ENCODE measurements around the gene MYOM3. TPM values are rescaled to one million over a fixed set of nuclear protein-coding genes. Genes with fewer than 3 reads are reported as not detected.

The MYOM3 gene
- total and polyA plus RNA-seq, 2 of the 4 experiments (the other 2 are of a cell fraction), result 0.03 TPM; not detected in 1

- Histone ChIP-seq H2BK120ac (ENCODE audit: low read depth, low read length) (no peak overlapping the region), H3K23ac (ENCODE audit: low read depth, low read length) (no peak overlapping the region), H2AK9ac (replicated peaks; ENCODE audit: low read depth, low read length, poor library complexity) (no peak overlapping the region), H3K27me3 (ENCODE audit: control insufficient read depth, insufficient read depth, low read length) (peaks cover 40% of the 10 kb centered on the region), H2AFZ (replicated peaks; ENCODE audit: low read length, poor library complexity) (no peak overlapping the region), H3K56ac (ENCODE audit: extremely low read depth, insufficient read depth, low read length) (no peak overlapping the region), H2BK5ac (ENCODE audit: low read depth, low read length, poor library complexity, severe bottlenecking) (no peak overlapping the region), H3K9me3 (ENCODE audit: control insufficient read depth, insufficient read depth, low read length) (peaks cover 2% of the 10 kb centered on the region; the same call in 1 of the 2 replicates), H3K4me2 (ENCODE audit: low read depth, low read length) (no peak overlapping the region), H3K18ac (ENCODE audit: low read depth, low read length) (no peak overlapping the region), H3K9me1 (ENCODE audit: insufficient read depth, low read length) (no peaks in the 10 kb centered on the region), H3K4me3 (ENCODE audit: insufficient read depth, low read depth, low read length) (no peak overlapping the region), H2AK5ac (ENCODE audit: low read depth, low read length) (no peak overlapping the region), H3K4me1 (ENCODE audit: control insufficient read depth, insufficient read depth, low read length) (no peaks in the 10 kb centered on the region), H4K5ac (ENCODE audit: low read depth, low read length) (no peak overlapping the region), H4K8ac (ENCODE audit: low read depth in 2 of 2, low read length in 2 of 2) (no peak overlapping the region), H3K27ac (ENCODE audit: insufficient read depth, low read length) (no peak overlapping the region), H4K91ac (ENCODE audit: insufficient read depth, low read depth, low read length) (no peak overlapping the region), H2BK20ac (ENCODE audit: low read depth, low read length) (no peak overlapping the region), H3K14ac (replicated peaks; ENCODE audit: low read depth, low read length) (no peak overlapping the region), H2BK15ac (ENCODE audit: low read depth, low read length) (no peak overlapping the region), H3K79me1 (ENCODE audit: low read depth in 1 of 2, low read length in 2 of 2) (no peaks in the 10 kb centered on the region), H4K20me1 (ENCODE audit: insufficient read depth, low read length) (no peaks in the 10 kb centered on the region), H3K4ac (ENCODE audit: low read depth, low read length) (no peak overlapping the region), H3K9ac (ENCODE audit: low read depth, low read length) (no peak overlapping the region), H3K36me3 (ENCODE audit: control insufficient read depth, insufficient read depth, low read length) (no peaks in the 10 kb centered on the region)
- 58% methylated on average over 10 of the region's 15 CpGs; no CpG with 5 or more reads in 1 of the 2 experiments for WGBS, 2 experiments (ENCODE audit: extremely low coverage in 2 of 2, insufficient read length in 1 of 2)
- dilution Hi-C loops (cut with HindIII; ENCODE audit: low sequenced_read_pairs, unreplicated experiment), result no loop called here
- intact Hi-C loops (cut with micrococcal nuclease), result loop anchor here (10.0 kb wide), 1 partner anchor 52 kb away; no protein-coding TSS in a partner anchor
- BruUV-seq (replicated peaks), result no TSS peak
- DNase-seq (no peak), ATAC-seq (ENCODE audit: low read depth) (no peak)
- POLR2A ChIA-PET (ENCODE audit: unreplicated experiment), result no interaction called here
- in situ Hi-C loops (cut with MboI; ENCODE audit: low sequenced_read_pairs), result no loop called here
- TF ChIP-seq MXI1 (IDR thresholded peaks at IDR 0.05; ENCODE audit: borderline replicate concordance, low read depth, low read length) (no peak), RFX5 (IDR thresholded peaks at IDR 0.05; ENCODE audit: low read depth, low read length) (no peak), CTCF (conservative IDR thresholded peaks at IDR 0.05; ENCODE audit: low read depth, low read length) (no peak)
- CTCF ChIA-PET, result no interaction called here
Measured at GRCh38 chr1:24136956-24137539, 25.1 kb upstream of the MYOM3 start.
